ENCODE results near the gene AKTIP.

AKTIP gene

DNA sequence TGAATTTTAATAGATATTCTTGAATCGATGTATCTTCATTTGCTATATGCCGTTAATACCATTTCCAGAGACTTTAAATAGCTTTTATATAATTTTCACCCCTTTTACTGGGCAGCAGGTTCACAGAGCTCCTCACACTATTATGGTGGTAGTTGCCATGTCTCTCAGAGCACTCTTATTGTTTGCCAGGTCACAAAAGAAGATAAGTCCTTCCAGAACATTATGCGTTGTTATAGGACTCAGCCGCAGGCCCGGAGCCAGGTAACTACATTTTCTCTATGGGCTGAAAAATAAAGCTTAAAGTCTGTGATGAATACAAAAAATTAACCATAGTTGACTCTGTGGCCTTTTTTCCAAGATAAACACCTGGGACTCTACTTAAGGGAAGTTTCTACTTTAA, 24.0 kb downstream of the AKTIP start:
- DNase-seq (ENCODE audit: low read depth) = no peak

GRCh38 chr16:53476867-53477266, 26.1 kb downstream of the AKTIP start:
- DNase-seq (ENCODE audit: low read depth) = no peak

DNA sequence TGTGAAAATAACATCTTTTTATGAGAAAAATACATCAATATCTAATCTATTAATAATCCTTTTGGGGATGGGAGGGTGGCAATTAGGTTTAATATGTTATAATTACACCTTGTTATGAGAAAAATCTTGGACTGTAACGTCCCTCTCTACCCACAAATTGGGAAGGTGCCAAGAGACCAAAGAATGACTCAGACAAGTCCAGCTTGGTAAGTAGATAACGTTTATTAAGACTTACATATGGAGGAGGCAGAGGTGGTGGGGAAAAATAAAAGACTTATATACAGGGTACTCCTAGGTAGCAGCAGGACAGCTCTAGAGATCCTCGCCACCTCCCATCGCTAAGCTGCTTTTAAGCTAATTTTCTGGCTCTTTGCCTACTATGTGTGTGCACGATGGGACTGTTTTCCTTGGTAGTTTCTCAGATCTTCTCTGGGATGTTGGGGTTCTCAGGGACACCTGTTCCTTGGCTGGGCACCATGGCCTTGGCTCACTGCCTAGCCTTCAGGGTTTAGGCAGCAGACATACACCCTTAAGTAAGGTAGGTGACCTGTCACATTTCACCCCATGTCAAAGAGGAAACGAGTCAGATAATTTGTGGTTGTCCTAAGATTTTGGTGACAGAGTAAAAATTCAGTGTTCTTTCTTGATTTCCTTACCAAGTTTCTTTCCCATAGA, 37.3 kb downstream of the AKTIP start:
- DNase-seq (ENCODE audit: low read depth) = no peak

GRCh38 chr16:53458635-53459034, 44.4 kb downstream of the AKTIP start:
- no peak for DNase-seq (ENCODE audit: low read depth)

DNA sequence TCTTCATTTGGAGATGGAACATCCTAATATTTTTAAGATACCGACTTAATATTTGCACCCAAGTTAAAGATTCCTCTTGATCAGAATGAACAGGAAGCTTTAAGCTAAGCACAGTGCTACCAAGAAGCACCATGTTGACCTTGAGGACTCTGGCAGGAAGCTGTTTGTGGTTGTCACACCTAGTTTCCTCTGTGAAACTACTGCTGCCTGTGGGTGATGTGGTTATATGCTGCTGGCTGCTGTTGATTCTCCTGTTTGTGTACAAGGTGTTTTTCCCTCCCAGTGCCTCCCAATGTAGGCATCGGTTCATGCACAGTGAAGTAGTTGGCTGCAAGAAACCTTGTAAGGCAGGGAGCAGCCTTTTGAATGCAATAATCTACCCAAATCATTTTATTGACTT, 45.3 kb downstream of the AKTIP start:
- peak; percentile 41 for DNase-seq (ENCODE audit: low read depth)

DNA sequence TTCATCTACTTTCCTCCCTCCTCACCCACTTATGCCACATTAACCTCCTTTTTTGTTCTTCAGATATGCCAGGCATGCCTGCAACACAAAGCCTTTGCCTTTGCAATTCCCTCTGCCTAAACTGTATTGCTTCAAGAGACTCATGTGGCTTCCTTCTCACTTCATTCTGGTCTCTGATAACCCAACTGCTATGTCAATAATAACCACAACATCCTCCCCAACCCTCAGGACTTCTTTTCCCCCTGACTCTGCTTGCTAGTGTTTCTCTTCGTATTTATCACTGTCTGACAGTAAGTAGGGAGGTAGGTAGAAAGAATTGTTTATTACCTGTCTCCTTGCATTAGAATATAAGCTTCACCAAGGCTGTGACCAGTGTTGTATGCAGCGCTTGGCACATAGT, 46.4 kb downstream of the AKTIP start:
- no peak for DNase-seq (ENCODE audit: low read depth)

DNA sequence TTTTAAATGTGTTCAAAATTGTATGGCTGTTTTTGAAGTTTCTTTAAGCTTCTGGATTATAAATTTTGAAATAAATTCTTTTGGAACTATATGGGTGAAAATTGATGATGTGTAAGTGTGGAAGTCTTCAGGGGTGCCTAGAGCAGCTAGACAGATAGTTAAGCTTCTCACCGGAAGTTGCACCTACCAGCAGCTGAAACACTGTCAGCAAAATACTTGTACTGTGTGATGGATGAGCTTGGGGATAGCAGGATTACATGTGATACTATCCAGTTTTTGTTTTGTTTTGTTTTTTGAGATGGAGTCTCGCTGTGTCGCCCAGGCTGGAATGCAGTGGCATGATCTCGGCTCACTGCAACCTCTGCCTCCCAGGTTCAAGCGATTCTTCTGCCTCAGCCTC, 49.1 kb downstream of the AKTIP start:
- no peak for DNase-seq (ENCODE audit: low read depth)

DNA sequence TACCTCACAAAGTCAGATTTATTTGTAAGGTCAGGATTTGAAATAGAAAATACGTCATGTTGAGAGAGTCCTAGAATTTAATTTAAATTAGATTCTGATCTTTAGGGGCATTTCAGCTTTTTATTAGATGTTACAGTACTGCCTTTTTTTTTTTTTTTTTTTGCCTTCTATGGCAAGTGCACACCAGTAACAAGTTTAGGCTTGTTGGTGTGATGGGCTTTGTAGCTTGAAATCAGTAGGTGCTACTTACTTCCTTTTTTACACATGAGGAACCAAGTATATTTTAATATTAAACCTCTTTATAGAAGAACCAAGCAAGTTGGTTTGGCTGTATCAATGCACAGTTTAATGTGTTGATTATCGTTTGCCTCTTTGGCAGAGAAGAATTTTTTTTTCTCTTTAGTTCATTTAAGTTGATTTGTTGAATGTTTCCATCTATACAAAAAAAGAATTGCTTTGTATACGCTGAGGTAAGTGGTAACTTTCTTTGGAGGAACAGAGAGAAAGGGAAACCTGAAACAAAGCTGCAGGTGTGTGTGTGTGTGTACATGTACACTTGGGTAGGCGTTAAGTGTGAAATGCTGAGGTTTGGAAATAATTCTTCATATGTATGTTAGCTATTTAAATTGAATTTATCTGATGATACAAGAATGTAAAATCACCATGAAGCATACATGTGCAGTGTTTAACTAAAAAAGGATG, 53.0 kb downstream of the AKTIP start:
- no peak for DNase-seq (ENCODE audit: low read depth)

DNA sequence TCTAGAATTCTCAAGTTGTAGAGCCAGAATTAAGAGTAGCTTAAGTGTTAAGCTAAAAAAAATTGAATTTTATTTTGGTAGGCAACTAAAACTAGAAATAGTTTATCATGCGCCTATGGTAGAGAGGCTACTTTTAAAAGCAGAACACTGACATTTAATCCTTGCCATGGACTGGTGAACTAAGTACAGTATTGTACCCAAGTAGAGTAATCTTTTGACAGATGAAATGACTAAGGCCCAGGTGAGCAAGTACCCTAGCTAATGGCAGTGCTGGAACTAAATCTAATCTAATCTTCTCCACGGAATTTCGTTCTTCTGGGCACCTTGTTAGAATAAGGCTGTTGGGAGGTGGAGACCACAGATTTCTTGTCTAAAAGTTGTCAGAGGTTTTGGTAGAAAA, 56.9 kb downstream of the AKTIP start:
- no peak for DNase-seq (ENCODE audit: low read depth)

- no peak for DNase-seq (ENCODE audit: low read depth)
Measured at GRCh38 chr16:53445534-53445933, 57.5 kb downstream of the AKTIP start.

Measured in stimulated activated CD8-positive, alpha-beta memory T cell treated with anti-CD3 and anti-CD28 coated beads, Interleukin-12 subunit alpha, Interleukin-12 subunit beta, amount 100 ng/mL, for 4 hours (primary cell).